ENCODE measurements around the gene FBRSL1. TPM values are rescaled to one million over a fixed set of nuclear protein-coding genes. Genes with fewer than 3 reads are reported as not detected.

The FBRSL1 gene
- total and polyA plus RNA-seq, 2 donors (not counting 3 experiments of a cell fraction or from before 2014, with no cell fraction given), result 19.3 to 79.8 TPM

GRCh38 chr12:132502149-132502881, 12.4 kb downstream of the FBRSL1 start:
- ChIA-PET POLR2A (no interaction called here), CTCF (no interaction called here)
- no TSS peak for BruUV-seq (replicated peaks)
- TF ChIP-seq CTCF (IDR thresholded peaks at IDR 0.05; ENCODE audit: extremely low read depth in 1 of 2, insufficient read depth in 1 of 2, low read depth in 1 of 2, low read length in 2 of 2) (no peak), EZH2 (IDR thresholded peaks at IDR 0.05; ENCODE audit: borderline replicate concordance, low read depth, low read length, severe bottlenecking) (no peak), POLR2AphosphoS5 (IDR thresholded peaks at IDR 0.05; ENCODE audit: insufficient read depth, low read depth, low read length) (no peak), MYC (IDR thresholded peaks at IDR 0.05; ENCODE audit: low read depth, low read length) (no peak), MAX (IDR thresholded peaks at IDR 0.05; ENCODE audit: insufficient read depth, insufficient read length) (no peak), POLR2A (IDR thresholded peaks at IDR 0.05; ENCODE audit: low read depth, low read length) (no peak), JUN (IDR thresholded peaks at IDR 0.05; ENCODE audit: borderline replicate concordance, insufficient read depth, insufficient read length, low read depth) (no peak), FOS (IDR thresholded peaks at IDR 0.05; ENCODE audit: borderline replicate concordance, insufficient read depth, low read length) (no peak), GATA2 (IDR thresholded peaks at IDR 0.05; ENCODE audit: insufficient read depth, insufficient read length, low read depth, low read length) (no peak)
- no peaks in the 10 kb centered on the region for H3K36me3 ChIP-seq (ENCODE audit: control insufficient read depth in 2 of 2, extremely low read depth in 1 of 2, insufficient read depth in 2 of 2, low read length in 2 of 2)
- H3K4me2 ChIP-seq (ENCODE audit: insufficient read depth, low read length), result no peak overlapping the region
- no peak overlapping the region for H2AFZ ChIP-seq (ENCODE audit: low read depth, low read length)
- peaks cover 16% of the 10 kb centered on the region for H3K4me1 ChIP-seq (ENCODE audit: control insufficient read depth, extremely low read depth, insufficient read depth, low read length)
- H3K9ac ChIP-seq (replicated peaks; ENCODE audit: extremely low read depth, insufficient read depth, low read length), result no peak overlapping the region
- H4K20me1 ChIP-seq (replicated peaks; ENCODE audit: control insufficient read depth, extremely low read depth, insufficient read depth, low read length), result no peaks in the 10 kb centered on the region
- no peaks in the 10 kb centered on the region for H3K9me1 ChIP-seq (replicated peaks; ENCODE audit: control insufficient read depth, extremely low read depth, insufficient read depth, low read length)
- H3K27me3 ChIP-seq (ENCODE audit: control insufficient read depth in 2 of 2, insufficient read depth in 2 of 2, low read length in 2 of 2), result no peaks in the 10 kb centered on the region
- dilution Hi-C loops (cut with MboI; ENCODE audit: extremely low pct_ligation_motif_present, low sequenced_read_pairs) (no loop called here), intact Hi-C loops (cut with micrococcal nuclease) (no loop called here)
- no peak for DNase-seq (ENCODE audit: low read depth, low spot score)
- no peak overlapping the region for H3K27ac ChIP-seq (ENCODE audit: insufficient read depth, low read depth, low read length)
- peaks cover 55% of the 10 kb centered on the region for H3K79me2 ChIP-seq (ENCODE audit: control insufficient read depth, insufficient read depth, low read length)
- no peak for FAIRE-seq
- no peaks in the 10 kb centered on the region for H3K9me3 ChIP-seq (replicated peaks; ENCODE audit: control insufficient read depth, insufficient read depth, low read length)
- no peak overlapping the region for H3K4me3 ChIP-seq (replicated peaks in 1 of 3; ENCODE audit: insufficient read depth in 1 of 3, low read depth in 1 of 3, low read length in 3 of 3)
